HFF-Myc (cell line): Measurements from ENCODE around the gene ABCA9.
A peak's percentile ranks its signal among the peaks of the same experiment; 100 is the strongest.

Experiments
- DNase-seq: peaks from one replicate; pipeline ENCODE4 v3.0.0-alpha.2; 2011; ENCODE audit warnings: low read depth; ENCODE audit errors: extremely low read depth
- H3K4me3 ChIP-seq: replicated peaks from 2 replicates; pipeline ENCODE4 v1.5.1; 2011; ENCODE audit warnings: low read depth, mild to moderate bottlenecking, control low read depth, low read length
- CTCF ChIP-seq: IDR thresholded peaks from 2 replicates; pipeline ENCODE4 v1.5.1; 2012; ENCODE audit warnings: mild to moderate bottlenecking, low read depth, low read length, control low read depth; ENCODE audit errors: missing control alignments

The ABCA9 gene

GRCh38 chr17:69093279-69093789, 32.6 kb upstream of the ABCA9 start:
- no peak for DNase-seq
- no peak for TF ChIP-seq CTCF
- no peak overlapping the region for H3K4me3 ChIP-seq

- no peak for DNase-seq
- no peak for TF ChIP-seq CTCF
- H3K4me3 ChIP-seq: no peak overlapping the region
Observed at GRCh38 chr17:69090365-69090764, 29.6 kb upstream of the ABCA9 start.

GRCh38 chr17:69088643-69089200, 28.0 kb upstream of the ABCA9 start:
- no peak for DNase-seq
- TF ChIP-seq CTCF: no peak
- no peak overlapping the region for H3K4me3 ChIP-seq

- TF ChIP-seq CTCF: no peak
- DNase-seq: no peak
- no peak overlapping the region for H3K4me3 ChIP-seq
Observed at GRCh38 chr17:69086641-69087040, 25.9 kb upstream of the ABCA9 start.

- no peak for DNase-seq
Observed at GRCh38 chr17:69084911-69085310, 24.2 kb upstream of the ABCA9 start.

GRCh38 chr17:69082696-69083095, 22.0 kb upstream of the ABCA9 start:
- no peak for TF ChIP-seq CTCF
- H3K4me3 ChIP-seq: no peak overlapping the region
- DNase-seq: no peak

More at GRCh38 chr17:69084911-69085310, 24.2 kb upstream of the ABCA9 start:
- peak; percentile 31 for TF ChIP-seq CTCF
- no peak overlapping the region for H3K4me3 ChIP-seq

- H3K4me3 ChIP-seq: no peak overlapping the region
- DNase-seq: no peak
- TF ChIP-seq CTCF: no peak
Observed at GRCh38 chr17:69078864-69079263, 18.1 kb upstream of the ABCA9 start.
